H54 (cell line): ENCODE measurements around the gene PDGFRB.
A peak's percentile ranks its signal among the peaks of the same experiment; 100 is the strongest.

Source experiments
- DNase-seq: peaks from one replicate; pipeline ENCODE4 v3.0.0; 2011; ENCODE audit warnings: low spot score, mixed read lengths; ENCODE audit not compliant: insufficient read length
- FAIRE-seq: peaks from 3 replicates; lab custom pipeline; 2011; peaks lifted over from hg19 to GRCh38; lab: Jason Lieb, UNC
- POLR2A ChIP-seq: IDR thresholded peaks from 2 replicates; pipeline ENCODE4 v1.6.1; 2011; ENCODE audit warnings: low read depth, mild to moderate bottlenecking, low read length

Gene PDGFRB

DNA sequence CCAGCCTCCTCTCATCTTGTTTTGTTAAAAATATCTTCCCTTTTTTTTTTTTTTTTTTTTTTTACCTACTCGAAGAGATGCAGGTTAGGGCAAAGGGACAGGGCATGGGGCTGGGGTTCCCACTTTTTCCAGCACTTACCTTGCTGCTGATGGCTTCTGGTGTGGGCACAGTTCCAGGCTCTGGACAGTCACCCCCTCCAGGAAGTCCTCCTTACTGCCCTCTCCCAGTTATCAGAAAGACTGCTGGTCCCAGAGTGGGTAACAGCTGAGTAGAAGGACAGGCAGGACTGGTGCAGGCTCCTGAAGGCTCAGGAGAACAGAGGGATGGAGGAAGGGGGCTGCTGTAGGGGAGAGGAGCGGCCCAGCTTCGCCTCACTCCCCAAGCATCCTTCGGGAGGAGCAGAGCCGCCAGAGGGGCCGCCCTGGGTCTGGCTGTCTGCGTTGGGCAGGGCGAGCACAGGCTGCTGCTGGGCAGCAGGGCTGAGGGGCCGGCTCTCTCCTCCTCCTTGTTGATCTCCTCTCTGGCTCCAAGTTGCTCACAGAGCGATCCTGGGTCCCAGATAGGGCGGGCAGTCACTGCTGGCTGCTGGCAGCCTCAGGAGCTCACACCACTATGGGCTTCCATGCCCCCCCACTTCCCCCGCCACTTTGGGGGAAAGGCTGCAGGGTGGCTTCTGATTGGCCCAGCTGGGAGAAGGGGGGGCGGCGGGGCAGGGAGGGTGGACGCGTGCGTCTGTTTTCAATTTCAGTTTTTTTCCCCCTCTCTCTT lies at the start of gene PDGFRB:
TSS of gene PDGFRB (minus strand) at position 588 of the 769 bp plus-strand sequence. CDS start 18,798 bp downstream, outside the sequence.
- TF ChIP-seq POLR2A: peak; percentile 52
- FAIRE-seq (no peak), DNase-seq (peak; percentile 78)

DNA sequence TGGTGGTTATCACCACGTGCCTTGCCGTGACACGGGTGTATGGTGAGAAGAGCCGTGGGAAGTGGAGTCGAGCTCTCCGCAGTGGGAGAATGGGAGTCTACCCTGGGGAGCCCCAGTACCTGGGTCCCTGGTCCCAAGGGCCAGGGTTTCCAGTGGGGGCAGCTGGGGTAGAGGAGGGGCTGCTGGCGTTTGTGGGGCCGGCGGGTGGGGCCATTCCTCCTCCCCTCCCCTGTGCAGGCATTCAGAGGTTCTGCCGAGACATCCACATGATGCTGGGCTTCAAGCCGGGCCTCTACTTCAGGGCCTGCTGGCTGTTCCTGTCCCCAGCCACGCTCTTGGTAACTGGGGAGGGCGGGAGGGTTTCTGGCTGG lies 48.9 kb upstream of the PDGFRB start:
- TF ChIP-seq POLR2A: no peak
- FAIRE-seq (no peak), DNase-seq (no peak)

DNA sequence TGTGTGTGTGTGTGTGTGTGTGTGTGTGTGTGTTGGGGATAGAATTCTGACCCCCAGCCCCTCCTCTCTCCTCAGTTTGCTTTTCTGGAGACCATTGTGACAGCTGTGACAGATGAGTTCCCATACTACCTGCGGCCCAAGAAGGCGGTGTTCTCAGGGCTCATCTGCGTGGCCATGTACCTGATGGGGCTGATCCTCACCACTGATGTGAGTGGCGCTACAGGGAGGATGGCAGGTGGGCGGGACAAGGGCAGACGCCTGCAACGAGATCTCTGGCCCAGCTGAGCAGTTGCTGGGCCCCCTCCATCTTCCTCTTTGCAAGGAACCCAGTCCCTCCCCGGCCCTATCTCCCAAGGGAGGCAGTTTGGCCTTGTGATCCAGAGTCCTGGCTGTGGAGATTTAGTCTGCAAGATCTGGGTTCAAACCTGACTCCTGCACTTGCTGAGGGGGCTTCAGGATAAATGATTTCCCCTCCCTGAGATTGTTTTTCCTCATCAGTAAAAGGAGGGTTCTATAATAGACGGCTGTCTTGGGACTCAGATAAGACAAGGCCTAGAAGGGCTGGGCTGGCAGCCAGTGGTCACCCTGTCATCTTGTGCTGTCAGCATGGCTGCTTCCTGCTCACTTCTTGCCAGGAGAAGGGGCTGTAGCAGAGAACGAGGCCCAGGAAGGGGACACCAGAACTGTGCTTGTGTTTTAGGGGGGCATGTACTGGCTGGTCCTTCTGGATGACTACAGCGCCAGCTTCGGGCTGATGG lies 48.4 kb upstream of the PDGFRB start:
- DNase-seq (no peak), FAIRE-seq (no peak)
- TF ChIP-seq POLR2A: no peak

DNA sequence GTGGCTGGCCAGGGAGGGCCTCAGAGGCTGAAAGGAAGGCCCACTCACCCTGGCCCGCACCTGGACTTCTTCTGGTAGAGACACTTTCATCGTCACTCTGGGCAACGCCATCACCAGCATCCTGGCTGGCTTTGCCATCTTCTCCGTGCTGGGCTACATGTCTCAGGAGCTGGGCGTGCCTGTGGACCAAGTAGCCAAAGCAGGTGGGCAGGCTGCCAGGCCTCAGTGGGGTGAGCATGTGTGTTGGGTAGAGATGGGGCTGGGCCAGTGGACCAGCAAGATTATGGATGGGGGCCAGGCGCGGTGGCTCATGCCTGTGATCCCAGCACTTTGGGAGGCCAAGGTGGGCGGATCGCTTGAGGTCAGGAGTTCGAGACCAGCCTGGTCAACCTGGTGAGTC lies 46.9 kb upstream of the PDGFRB start:
- FAIRE-seq: no peak
- no peak for DNase-seq
- no peak for TF ChIP-seq POLR2A

DNA sequence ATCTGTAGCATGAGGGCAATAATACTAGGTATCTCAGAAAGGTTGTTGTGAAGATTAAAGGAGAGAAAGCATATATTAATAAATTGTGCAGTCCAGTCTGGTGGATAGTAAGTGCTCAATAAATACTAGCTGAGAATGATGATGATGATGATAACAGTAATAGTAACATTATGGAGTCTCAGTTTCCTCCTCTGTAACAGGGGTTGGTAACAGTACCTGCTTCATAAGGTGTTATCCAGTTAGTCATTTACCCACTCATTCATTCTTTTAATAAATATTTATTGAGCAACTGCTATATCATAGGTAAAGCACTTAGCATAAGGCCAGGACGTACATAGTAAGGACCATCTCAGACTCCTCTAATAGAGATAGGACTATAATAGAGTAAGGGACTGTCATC lies 41.8 kb upstream of the PDGFRB start:
- no peak for TF ChIP-seq POLR2A
- DNase-seq (no peak), FAIRE-seq (no peak)

DNA sequence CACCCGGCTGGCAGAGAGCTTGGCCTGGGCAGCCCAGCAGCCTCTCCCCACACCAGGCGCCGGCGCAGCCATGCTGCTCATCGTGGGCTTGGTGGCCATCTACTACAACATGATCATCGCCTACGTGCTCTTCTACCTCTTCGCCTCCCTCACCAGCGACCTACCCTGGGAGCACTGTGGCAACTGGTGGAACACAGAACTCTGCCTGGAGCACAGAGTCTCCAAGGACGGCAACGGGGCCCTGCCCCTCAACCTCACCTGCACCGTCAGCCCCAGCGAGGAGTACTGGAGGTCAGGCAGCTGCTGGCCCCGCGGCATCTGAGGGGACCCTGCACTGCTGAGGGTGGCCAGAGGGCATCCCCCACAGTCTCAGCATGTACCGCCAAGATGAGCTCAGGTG lies 41.3 kb upstream of the PDGFRB start:
- FAIRE-seq (no peak), DNase-seq (no peak)
- TF ChIP-seq POLR2A: no peak

DNA sequence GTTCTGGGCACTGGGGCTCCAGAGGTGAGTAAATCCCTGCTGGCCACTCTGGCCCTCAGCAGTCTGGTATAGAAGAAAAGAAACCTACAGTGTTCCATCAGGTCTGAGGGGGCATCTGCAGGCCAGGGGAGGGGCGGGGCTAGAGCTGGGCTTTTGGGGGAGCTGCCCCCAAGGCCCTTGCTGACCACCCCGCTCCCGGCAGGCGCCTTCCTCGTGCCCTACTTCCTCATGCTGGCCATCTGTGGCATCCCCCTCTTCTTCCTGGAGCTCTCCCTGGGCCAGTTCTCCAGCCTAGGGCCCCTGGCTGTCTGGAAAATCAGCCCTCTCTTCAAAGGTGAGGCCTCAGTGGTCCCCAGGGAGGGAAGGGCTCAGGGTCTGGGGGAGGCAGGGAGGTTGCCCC lies 40.9 kb upstream of the PDGFRB start:
- DNase-seq: no peak
- no peak for FAIRE-seq

DNA sequence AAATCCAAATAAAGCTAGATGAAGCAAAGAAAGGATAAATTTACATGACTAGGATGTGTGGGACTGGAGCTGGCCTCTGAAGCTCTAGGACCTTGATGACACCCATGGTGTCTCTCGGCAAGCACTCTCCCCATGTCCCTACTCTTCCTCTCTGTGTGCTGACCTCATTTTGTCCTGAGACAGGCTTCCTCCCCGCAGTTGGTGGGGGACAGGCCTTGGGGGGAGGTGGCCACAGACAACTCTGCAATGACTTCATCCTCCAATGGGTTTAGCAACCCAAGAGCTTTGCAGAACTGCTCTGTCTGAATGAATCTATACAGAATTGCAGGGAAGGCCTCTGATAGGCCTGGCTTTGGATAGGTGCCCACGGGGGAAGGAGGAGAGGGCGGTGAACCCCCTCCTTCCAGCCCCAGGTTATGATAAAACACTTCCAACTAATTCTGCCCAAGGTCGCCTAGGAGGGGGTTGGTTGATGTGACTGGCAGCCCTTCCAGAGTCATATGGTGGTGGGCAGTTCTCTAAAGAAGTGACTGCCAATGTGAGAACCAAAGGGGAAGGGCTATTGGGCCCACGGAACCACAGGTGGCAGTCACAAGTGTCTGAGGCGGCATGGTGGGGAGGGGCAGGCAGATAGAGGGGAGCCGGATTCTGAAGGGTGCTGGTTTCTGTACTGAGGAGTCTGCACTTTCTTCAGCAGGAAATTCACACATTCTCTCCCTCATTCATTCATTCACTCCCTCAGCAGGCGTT lies 40.3 kb upstream of the PDGFRB start:
- no peak for TF ChIP-seq POLR2A
- no peak for FAIRE-seq
- DNase-seq: no peak

More for the DNA sequence above, 40.9 kb upstream of the PDGFRB start:
- no peak for TF ChIP-seq POLR2A

DNA sequence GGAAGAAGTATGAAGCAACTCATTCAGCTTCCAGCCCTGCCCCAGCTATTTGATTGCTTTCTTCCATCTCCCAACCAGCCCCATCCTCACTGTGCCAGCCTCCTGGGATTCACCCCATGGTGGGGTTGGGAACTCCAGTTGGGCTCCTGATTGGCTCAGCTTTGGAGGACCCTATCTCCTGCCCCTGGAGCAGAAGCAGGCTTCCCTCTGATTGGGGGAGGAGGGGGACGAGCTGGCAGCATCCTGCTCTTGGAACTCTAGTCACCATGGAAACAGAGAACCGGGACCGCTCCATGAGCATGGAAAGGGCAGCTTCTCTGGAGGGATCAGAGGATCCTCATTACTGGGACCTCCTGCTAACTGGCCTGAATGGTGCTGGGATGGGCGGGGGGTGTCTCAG lies 36.8 kb upstream of the PDGFRB start:
- DNase-seq (no peak), FAIRE-seq (no peak)
- no peak for TF ChIP-seq POLR2A

DNA sequence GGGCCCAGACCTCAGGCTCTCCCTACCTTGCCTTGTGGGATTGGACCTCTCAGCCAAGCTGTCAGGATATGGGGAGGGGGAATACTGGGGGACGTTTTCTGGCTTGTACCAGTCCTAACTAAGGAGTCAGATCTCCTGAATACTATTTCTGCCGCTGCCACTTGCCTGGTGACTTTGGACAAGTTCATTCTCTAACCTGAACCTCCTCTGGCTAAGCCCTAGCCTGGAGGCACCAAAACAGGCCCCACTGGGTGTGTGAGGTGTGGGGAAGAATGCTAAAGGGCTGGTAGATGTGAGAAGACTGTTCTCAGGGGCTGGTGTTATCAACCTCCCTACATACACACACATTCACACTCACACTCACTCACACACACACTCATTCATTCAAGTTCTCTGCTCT lies 35.3 kb upstream of the PDGFRB start:
- TF ChIP-seq POLR2A: no peak
- no peak for FAIRE-seq
- DNase-seq: no peak

DNA sequence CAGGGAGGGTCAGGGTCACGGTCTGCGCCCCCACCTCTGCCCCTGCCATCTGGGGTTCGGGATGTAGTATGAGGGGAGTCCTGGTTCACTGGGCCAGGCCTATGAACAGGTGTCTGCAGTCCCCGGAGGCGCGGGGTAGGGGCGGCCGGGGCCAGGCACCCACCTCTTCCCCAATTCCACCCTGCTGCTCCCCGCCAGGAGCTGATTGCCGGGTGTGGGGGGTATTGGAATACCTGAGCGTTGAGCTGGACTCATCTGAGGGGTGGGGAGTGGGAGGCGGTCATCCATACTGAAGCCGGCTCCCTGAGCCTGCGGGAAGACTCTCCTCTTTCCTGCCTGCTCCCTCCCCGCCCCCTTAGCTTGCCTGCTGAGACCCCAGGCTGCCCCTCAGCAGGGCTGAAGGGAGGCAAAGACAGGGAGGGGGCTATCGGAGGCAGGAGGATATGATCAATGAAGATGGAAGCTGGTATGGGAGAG lies 34.9 kb upstream of the PDGFRB start:
- TF ChIP-seq POLR2A: no peak
- no peak for FAIRE-seq
- no peak for DNase-seq

DNA sequence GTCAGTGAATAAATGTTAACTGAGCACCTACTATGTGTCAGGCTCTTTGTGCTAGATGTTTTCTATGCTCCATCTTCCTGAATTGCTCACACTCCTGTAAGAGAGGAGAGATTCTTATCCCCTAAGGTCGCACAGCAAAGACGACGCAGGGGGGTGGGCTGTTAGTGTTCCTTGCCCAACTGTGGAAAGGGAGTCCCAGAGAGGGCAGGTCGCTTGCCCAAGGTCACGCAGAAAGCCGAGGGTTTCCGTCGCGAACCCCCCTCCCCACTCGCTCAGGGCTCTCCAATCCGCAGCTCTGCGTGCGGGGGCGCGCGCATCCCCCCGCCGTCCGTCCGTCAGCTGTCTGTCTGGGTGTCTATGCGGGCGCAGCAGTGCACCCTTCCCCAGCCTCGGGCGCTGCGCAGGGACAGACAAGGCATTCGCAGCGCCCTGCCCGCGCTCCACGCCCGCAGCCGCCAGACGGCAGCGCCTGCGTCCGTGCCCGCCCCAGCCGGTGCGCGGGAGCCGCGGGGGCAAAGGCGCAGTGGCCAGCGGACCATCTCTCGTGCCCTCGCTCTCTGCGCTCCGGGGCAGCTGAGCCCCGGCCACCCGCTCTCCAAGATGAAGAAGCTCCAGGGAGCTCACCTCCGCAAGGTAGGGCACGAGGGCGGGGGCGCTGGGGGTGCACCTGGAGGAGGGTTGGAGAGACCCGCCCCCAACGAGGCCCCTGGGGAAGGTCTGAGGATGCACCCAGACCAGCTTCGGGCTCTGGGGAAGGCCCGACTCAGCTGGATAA lies 34.3 kb upstream of the PDGFRB start, which contains the start of gene SLC6A7:
TSS of gene SLC6A7 (plus strand) at position 335 of the 775 bp plus-strand sequence. CDS start at position 601, 266 bp downstream.
- TF ChIP-seq POLR2A: no peak
- FAIRE-seq (no peak), DNase-seq (no peak)

DNA sequence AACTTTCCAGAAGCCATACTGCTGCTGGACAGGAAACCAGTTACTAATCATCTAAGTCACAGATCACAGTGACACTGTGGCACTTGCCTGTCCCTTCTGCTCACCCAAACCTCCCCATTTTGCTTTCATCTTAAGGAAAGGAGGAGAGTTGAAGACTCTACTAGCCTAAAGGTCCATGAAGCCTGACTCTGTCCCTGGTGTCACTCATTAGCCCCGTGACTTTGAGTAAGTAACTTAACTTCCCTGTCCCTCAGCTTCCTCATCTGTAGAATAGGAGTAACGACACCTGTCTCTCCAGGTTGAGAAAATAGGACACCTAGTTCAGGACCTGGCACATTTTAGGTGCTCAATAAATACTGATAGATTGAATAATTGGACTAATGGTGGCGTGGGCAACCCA lies 33.7 kb upstream of the PDGFRB start:
- DNase-seq: no peak
- no peak for FAIRE-seq
- no peak for TF ChIP-seq POLR2A
